Heart left ventricle (tissue), 13 donors: ENCODE measurements around the gene SNX30.

Experiments used
- POLR2A ChIP-seq, 2 donors: fragments of 450-650 bp; IDR thresholded peaks; one replicate each; pipeline ENCODE4 v1.6.1; 2017; ENCODE audit warnings: antibody characterized with exemption in 2 of 2, mild to moderate bottlenecking in 2 of 2, moderate library complexity in 2 of 2
- TF ChIP-seq, protein P1 (sequence below), 12 donors: fragments of 200-600 bp; sonication (generic) in 4 of 12; IDR thresholded peaks; one replicate each; pipeline versions ENCODE4 v1.5.0 to v1.8.0; 2018 to 2022; ENCODE audit warnings: antibody characterized with exemption in 12 of 12, mild to moderate bottlenecking in 5 of 12
- donor health status: ischemic (EF 13 %, LVEDD 7.1; RV severe dilation, severe dysfunction).
- donor health status: DM: no; HTN: yes; CAD: no.
- donor health status: DM: no; HTN: no; CAD: no.
- donor health status: ischemic (EF 25% LVEDD 6.9; RV normal size, moderate dysfunction).
- donor health status: ischemic (EF 25% LVEDD 5.7; RV mildly dilated, moderate dysfunction).
- donor health status: ischemic (EF 35%, LVEDD 5.7; RV mildly dilated, moderate dysfunction).
- donor health status: nonischemic (EF 11% LVEDD 7.7; RV severe dilation, severe dysfunction).
- donor health status: DM: yes; HTN: yes; CAD: no.
- donor health status: PGD.
- donor health status: ischemic (EF 29% LVEDD 5.4; RV normal size, mild dysfunction).
- donor health status: nonischemic (EF 23%, LVEDD 6.1; RV moderate dilation, normal function).

- TF ChIP-seq, protein P1, sequence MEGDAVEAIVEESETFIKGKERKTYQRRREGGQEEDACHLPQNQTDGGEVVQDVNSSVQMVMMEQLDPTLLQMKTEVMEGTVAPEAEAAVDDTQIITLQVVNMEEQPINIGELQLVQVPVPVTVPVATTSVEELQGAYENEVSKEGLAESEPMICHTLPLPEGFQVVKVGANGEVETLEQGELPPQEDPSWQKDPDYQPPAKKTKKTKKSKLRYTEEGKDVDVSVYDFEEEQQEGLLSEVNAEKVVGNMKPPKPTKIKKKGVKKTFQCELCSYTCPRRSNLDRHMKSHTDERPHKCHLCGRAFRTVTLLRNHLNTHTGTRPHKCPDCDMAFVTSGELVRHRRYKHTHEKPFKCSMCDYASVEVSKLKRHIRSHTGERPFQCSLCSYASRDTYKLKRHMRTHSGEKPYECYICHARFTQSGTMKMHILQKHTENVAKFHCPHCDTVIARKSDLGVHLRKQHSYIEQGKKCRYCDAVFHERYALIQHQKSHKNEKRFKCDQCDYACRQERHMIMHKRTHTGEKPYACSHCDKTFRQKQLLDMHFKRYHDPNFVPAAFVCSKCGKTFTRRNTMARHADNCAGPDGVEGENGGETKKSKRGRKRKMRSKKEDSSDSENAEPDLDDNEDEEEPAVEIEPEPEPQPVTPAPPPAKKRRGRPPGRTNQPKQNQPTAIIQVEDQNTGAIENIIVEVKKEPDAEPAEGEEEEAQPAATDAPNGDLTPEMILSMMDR (IDR thresholded peaks at IDR 0.05), result no peak
- no peak for TF ChIP-seq POLR2A (IDR thresholded peaks at IDR 0.05)
These were observed 6.4 kb upstream of the SNX30 start for GRCh38 chr9:112744177-112744576.
